HUES6 (cell line): ENCODE data around the gene TNIK.
A peak's percentile ranks its signal among the peaks of the same experiment; 100 is the strongest.

Source experiments
- H3K27ac ChIP-seq: 2 replicates; pipeline ENCODE4 v1.7.0; 2013; ENCODE audit warnings: low read depth, mild to moderate bottlenecking, low read length, inconsistent platforms
- H3K27me3 ChIP-seq: 2 replicates; pipeline ENCODE4 v1.6.1; 2013; ENCODE audit warnings: low read length; ENCODE audit not compliant: control insufficient read depth, insufficient read depth
- H3K36me3 ChIP-seq: 2 replicates; pipeline ENCODE4 v1.6.1; 2013; ENCODE audit warnings: low read length; ENCODE audit not compliant: control insufficient read depth, insufficient read depth
- H3K4me1 ChIP-seq: 2 replicates; pipeline ENCODE4 v1.6.1; 2013; ENCODE audit warnings: low read length; ENCODE audit not compliant: control insufficient read depth, insufficient read depth
- H3K4me3 ChIP-seq: 2 replicates; pipeline ENCODE4 v1.5.1; 2013; ENCODE audit warnings: low read depth, low read length
- H3K9ac ChIP-seq: one replicate; pipeline ENCODE4 v1.6.1; 2013; ENCODE audit warnings: mild to moderate bottlenecking, low read length
- H3K9me3 ChIP-seq: 2 replicates; pipeline ENCODE4 v1.6.1; 2013; ENCODE audit warnings: low read depth, low read length; ENCODE audit not compliant: control insufficient read depth, insufficient read depth

The TNIK gene

GRCh38 chr3:171459942-171460724 is at the start of gene TNIK:
TNIK (minus strand) TSS chr3:171460405; CDS start chr3:171460063, 342 bp downstream.
- Histone ChIP-seq H3K27me3 (peaks cover 27% of the 10 kb centered on the region; the same call in 1 of the 2 replicates), H3K9ac (peak within 1 kb of the TSS; percentile 77), H3K27ac (peak within 1 kb of the TSS; percentile 5; the same call in 1 of the 2 replicates)

GRCh38 chr3:171508676-171509075 is 48.5 kb upstream of the TNIK start:
- no peaks in the 10 kb centered on the region for H3K27me3 ChIP-seq
- no peak overlapping the region for H3K27ac ChIP-seq
- H3K36me3 ChIP-seq = no peaks in the 10 kb centered on the region
- H3K9ac ChIP-seq = no peak overlapping the region
- H3K4me1 ChIP-seq = no peaks in the 10 kb centered on the region
- no peaks in the 10 kb centered on the region for H3K9me3 ChIP-seq
- H3K4me3 ChIP-seq = no peak overlapping the region

More at GRCh38 chr3:171459942-171460724, at the start of gene TNIK:
- Histone ChIP-seq H3K4me1 (peaks cover 33% of the 10 kb centered on the region), H3K36me3 (no peaks in the 10 kb centered on the region), H3K4me3 (peak within 1 kb of the TSS; percentile 99), H3K9me3 (no peaks in the 10 kb centered on the region)

GRCh38 chr3:171508206-171508605 is 48.0 kb upstream of the TNIK start:
- no peak overlapping the region for H3K4me3 ChIP-seq
- H3K4me1 ChIP-seq = no peaks in the 10 kb centered on the region
- no peaks in the 10 kb centered on the region for H3K27me3 ChIP-seq
- no peaks in the 10 kb centered on the region for H3K9me3 ChIP-seq
- no peak overlapping the region for H3K27ac ChIP-seq
- H3K36me3 ChIP-seq = no peaks in the 10 kb centered on the region
- no peak overlapping the region for H3K9ac ChIP-seq

- Histone ChIP-seq H3K9me3 (no peaks in the 10 kb centered on the region), H3K36me3 (no peaks in the 10 kb centered on the region), H3K27me3 (no peaks in the 10 kb centered on the region), H3K4me1 (no peaks in the 10 kb centered on the region), H3K27ac (no peak overlapping the region), H3K9ac (no peak overlapping the region), H3K4me3 (no peak overlapping the region)
These were observed 46.6 kb upstream of the TNIK start for GRCh38 chr3:171506743-171507319.

GRCh38 chr3:171505822-171506333 is 45.7 kb upstream of the TNIK start:
- H3K9me3 ChIP-seq = no peaks in the 10 kb centered on the region
- no peaks in the 10 kb centered on the region for H3K27me3 ChIP-seq
- H3K27ac ChIP-seq = no peak overlapping the region
- no peak overlapping the region for H3K9ac ChIP-seq
- H3K4me1 ChIP-seq = no peaks in the 10 kb centered on the region
- H3K36me3 ChIP-seq = no peaks in the 10 kb centered on the region
- H3K4me3 ChIP-seq = no peak overlapping the region

GRCh38 chr3:171504376-171504775 is 44.2 kb upstream of the TNIK start:
- Histone ChIP-seq H3K27ac (no peak overlapping the region), H3K36me3 (no peaks in the 10 kb centered on the region), H3K9me3 (no peaks in the 10 kb centered on the region), H3K4me3 (no peak overlapping the region), H3K4me1 (no peaks in the 10 kb centered on the region), H3K9ac (no peak overlapping the region), H3K27me3 (no peaks in the 10 kb centered on the region)

GRCh38 chr3:171503817-171504216 is 43.6 kb upstream of the TNIK start:
- H3K9me3 ChIP-seq = no peaks in the 10 kb centered on the region
- H3K9ac ChIP-seq = no peak overlapping the region
- H3K36me3 ChIP-seq = no peaks in the 10 kb centered on the region
- no peak overlapping the region for H3K27ac ChIP-seq
- no peak overlapping the region for H3K4me3 ChIP-seq
- 0 out of 2 replicates have a peak, but pooled peaks cover under 1% of the 10 kb centered on the region for H3K4me1 ChIP-seq
- no peaks in the 10 kb centered on the region for H3K27me3 ChIP-seq

GRCh38 chr3:171498921-171499320 is 38.7 kb upstream of the TNIK start:
- no peak overlapping the region for H3K27ac ChIP-seq
- H3K27me3 ChIP-seq = no peaks in the 10 kb centered on the region
- no peaks in the 10 kb centered on the region for H3K36me3 ChIP-seq
- no peak overlapping the region for H3K9ac ChIP-seq
- peaks cover 5% of the 10 kb centered on the region; the same call in 1 of the 2 replicates for H3K4me1 ChIP-seq
- H3K4me3 ChIP-seq = no peak overlapping the region
- no peaks in the 10 kb centered on the region for H3K9me3 ChIP-seq

GRCh38 chr3:171497468-171497867 is 37.3 kb upstream of the TNIK start:
- no peaks in the 10 kb centered on the region for H3K9me3 ChIP-seq
- H3K27me3 ChIP-seq = no peaks in the 10 kb centered on the region
- no peak overlapping the region for H3K27ac ChIP-seq
- no peaks in the 10 kb centered on the region for H3K36me3 ChIP-seq
- H3K9ac ChIP-seq = no peak overlapping the region
- H3K4me1 ChIP-seq = peaks cover 5% of the 10 kb centered on the region; the same call in 1 of the 2 replicates
- no peak overlapping the region for H3K4me3 ChIP-seq

- Histone ChIP-seq H3K4me1 (peaks cover 5% of the 10 kb centered on the region; the same call in 1 of the 2 replicates), H3K9me3 (no peaks in the 10 kb centered on the region), H3K36me3 (no peaks in the 10 kb centered on the region), H3K27ac (no peak overlapping the region), H3K4me3 (no peak overlapping the region), H3K27me3 (no peaks in the 10 kb centered on the region), H3K9ac (no peak overlapping the region)
These were observed 35.2 kb upstream of the TNIK start for GRCh38 chr3:171495413-171495812.

- Histone ChIP-seq H3K27me3 (no peaks in the 10 kb centered on the region), H3K4me3 (no peak overlapping the region), H3K27ac (no peak overlapping the region), H3K9ac (no peak overlapping the region), H3K4me1 (peaks cover 5% of the 10 kb centered on the region; the same call in 1 of the 2 replicates), H3K36me3 (no peaks in the 10 kb centered on the region), H3K9me3 (no peaks in the 10 kb centered on the region)
These were observed 34.4 kb upstream of the TNIK start for GRCh38 chr3:171494457-171495109.
